HG02642 (cell line): Measurements from ENCODE around the gene ASTN2.
"Not testable (repeated sequence)": the region's sequence is repeated elsewhere in the genome, so short reads cannot be mapped to it uniquely, and the experiment has no call there.

Experiments
- ATAC-seq: cut with Tn5 transposase; IDR thresholded peaks from one replicate; pipeline ENCODE4 v1.9.1; 2021; ENCODE audit warnings: mild to moderate bottlenecking; ENCODE audit not compliant: unreplicated experiment, poor library complexity

The ASTN2 gene

DNA sequence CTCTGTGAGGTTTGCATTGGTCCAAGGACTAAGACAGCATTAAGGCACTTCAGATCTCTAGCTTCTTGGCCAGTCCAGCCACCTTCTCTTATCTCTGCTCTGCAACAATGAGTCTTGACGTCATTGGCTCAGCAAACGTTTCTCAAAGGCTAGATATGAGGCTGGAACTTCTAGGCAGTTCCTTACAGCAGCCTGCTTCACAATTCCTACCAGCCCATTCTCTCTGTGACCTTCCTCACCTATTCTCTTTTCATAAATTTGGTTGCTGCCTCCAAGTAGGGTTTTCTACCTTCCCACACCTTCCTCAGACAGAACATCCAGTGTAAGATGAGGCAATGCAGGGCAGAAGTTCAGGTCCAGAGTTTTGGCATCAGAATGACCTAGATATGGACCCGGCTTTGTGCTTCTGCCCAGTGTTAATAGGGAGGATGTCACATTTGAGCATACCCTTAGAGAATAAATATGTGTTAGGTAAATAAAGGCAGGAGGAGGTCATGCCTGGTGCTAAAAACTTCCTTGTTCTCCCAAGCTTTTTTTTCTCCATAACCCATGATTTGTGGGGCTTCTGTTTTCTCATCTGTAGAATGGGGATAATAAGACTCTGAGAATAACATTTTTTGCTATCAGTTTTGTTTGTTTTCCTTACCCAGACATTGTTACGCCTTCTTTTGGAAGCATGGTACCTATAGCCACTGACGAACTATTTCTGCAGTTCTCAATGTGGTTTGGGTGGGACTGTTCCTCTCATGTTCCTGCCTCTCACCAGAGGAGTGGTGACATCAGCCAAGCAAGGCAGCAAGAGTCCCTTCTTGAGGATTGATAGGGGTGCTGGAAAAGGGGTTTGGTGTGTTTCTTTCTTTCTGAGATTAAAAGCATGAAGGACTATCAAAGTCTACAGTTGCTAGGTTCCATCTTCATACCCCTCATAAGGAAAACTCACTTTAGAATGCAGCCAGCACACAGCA lies 948.3 kb downstream of the ASTN2 start:
- no peak for ATAC-seq

DNA sequence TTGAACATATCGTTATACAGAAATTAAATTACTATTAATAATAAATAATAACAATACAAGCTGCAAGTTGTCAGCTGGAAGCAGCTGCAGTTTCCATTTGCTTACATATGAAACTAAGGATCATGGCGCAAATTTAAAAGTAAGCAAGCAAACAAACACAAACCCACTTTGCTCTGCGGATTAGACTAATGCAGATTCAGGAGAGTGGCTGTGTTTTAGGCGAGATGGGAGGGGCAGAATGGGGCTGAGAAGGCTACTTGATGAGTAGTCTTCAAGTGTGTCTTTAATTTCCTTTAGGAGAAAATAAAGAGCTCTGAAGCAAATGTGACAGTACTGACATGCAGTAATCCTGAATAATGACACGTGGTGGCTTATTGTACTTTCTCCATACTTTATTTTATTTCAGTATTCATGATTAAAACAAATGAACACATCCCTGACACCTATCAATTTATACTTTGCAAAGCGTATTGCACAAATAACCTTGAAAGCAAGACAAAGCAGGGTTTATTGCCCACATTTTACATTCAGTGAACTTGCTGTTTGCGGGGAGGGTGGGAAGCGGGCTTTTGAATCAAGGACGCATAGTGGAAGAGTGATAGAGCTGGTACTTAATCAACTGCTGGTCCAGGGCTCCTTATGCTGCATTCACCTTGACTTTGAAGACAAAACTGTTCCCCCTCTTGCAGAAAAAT lies 949.1 kb downstream of the ASTN2 start:
- no peak for ATAC-seq

DNA sequence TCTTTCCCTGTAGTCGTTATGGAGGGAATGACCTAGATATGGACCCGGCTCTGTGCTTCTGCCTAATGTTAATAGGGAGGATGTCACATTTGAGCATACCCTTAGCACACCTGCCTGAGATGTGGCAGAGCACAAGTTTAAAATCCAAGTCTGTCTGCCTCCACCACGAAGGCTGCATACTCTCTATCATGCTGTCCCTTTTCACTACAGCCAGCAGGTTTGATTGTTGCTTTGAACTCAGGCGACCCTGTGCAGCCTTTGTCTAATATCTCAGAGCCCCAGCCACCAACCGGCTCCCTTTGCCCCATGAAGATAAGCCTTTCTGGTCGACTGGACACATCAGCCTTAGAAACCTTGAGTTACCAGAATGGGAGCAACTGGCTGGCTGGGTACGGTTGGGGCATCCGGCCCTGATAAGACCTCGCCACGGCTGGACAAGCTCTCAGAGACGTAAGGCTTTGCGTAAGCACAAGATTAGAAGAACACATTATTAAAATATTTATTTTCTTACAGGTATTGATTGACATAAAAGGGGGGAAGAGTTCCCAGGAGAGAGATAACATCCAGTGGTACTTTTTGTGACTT lies 949.8 kb downstream of the ASTN2 start:
- no peak for ATAC-seq

DNA sequence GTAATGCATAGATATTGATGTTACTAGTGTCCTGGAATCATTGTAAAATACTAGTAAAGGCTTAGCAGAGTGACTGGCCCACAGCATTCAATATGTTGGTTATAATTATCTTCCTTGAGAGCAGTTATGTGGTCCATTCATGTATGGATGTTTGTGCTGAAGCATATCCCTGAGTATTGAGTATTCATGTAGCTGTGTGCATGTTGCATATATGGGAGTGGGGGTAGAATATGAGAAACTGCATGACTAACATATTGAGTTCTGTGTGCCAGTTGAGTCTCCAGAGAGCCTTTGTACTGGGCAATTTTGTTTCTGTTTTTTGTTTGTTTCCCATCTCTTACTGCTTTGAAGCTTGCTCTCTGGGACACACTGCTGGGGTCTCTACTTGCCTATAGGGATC lies 950.4 kb downstream of the ASTN2 start:
- no peak for ATAC-seq

DNA sequence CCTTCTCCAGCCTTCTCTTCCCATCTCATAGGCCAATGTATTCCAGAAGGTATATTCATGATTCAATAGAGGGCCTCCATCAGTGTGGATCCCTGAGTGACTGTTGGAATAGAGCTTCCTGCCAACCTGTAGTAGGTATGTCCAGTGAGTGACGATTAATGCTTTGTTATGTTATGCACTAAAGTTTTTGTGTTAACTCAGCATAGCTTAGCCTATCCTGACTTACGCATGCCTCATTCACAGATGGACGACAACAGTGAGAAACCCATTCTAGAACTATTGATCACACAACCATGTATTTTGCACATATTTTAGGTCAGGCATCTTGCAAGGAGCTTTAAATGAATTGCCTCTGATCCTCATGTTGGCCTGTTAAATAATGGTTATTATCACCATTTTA lies 953.2 kb downstream of the ASTN2 start:
- no peak for ATAC-seq

DNA sequence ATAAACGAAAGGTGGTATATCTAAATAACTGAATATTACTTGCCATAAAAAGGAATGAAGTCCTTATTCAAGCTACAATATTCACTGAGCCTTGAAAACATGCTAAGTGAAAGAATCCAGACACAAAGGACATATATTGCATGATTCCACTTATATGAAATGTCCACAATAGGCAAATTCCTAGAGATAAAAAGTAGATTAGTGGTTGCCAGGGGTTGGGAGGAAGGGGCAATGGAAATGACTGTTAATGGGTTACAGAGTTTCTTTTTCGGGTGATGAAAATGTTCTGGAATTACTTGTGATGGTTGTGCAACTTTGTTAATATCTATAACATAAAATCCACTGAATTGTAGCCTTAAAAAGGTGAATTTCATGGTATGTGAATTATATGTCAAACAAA lies 954.8 kb downstream of the ASTN2 start:
- ATAC-seq, result no peak

DNA sequence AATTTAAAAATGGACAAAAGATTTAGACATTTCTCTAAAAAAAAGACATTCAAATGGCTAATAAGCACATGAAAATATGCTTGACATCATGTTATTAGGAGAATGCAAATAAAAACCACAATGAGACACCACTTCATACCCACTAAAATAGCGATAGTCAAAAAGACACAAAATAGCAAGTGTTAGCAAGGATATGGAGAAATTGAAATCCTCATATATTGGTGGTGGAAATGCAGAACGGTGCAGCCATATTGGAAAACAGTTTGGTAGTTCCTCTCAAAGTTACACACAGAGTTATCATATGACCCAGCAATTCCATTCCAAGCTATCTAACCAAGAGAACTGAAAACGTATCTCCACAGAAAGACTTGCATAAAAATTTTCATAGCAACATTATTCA lies 955.3 kb downstream of the ASTN2 start:
- no peak for ATAC-seq

DNA sequence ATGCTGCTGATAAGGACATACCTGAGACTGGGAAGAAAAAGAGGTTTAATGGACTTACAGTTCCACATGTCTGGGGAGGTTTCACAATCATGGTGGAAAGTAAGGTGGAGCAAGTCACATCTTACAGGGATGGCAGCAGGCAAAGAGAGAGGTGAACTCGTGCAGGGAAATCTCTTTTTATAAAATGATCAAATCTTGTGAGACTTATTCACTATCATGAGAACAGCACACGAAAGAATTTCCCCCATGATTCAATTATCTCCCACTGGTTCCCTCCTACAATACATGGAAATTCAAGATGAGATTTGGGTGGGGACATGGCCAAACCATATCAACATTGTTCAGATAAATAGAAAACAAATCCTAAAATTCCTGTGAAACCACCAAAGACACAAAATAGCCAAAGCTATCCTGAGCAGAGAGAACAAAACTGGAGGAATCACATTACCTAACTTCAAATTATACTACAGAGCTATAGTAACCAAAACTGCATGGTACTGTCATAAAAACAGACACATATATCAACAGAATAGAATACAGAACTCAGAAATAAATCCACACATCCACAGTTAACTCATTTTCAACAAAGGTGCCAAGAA lies 958.3 kb downstream of the ASTN2 start:
- ATAC-seq, result no peak

DNA sequence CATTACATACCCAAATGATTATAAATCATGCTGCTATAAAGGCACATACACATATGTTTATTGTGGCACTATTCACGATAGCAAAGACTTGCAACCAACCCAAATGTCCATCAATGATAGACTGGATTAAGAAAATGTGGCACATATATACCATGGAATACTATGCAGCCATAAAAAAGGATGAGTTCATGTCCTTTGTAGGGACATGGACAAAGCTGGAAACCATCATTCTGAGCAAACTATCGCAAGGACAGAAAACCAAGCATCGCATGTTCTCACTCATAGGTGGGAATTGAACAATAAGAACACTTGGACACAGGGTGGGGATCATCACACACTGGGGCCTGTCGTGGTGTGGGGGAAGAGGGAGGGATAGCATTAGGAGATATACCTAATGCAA lies 960.3 kb downstream of the ASTN2 start:
- not testable (repeated sequence) for ATAC-seq

DNA sequence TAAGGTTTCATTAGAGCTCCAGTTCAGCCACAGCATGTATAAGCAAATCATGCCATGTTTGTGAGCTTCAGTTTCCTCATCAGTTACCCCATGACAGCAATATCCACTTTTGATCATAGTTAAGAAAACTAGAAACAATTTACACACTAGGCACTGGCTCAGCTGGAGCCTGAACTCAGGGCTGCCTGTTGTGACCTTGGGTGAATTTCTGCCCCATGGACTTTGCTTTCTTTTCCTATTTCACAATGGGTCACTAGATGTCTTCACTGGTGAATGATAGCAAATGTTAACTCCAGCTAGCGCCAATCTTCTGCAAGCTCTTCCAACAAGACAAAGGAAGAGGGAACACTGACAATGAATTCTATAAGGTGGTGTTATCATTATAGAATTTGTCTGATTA lies 961.1 kb downstream of the ASTN2 start:
- no peak for ATAC-seq

DNA sequence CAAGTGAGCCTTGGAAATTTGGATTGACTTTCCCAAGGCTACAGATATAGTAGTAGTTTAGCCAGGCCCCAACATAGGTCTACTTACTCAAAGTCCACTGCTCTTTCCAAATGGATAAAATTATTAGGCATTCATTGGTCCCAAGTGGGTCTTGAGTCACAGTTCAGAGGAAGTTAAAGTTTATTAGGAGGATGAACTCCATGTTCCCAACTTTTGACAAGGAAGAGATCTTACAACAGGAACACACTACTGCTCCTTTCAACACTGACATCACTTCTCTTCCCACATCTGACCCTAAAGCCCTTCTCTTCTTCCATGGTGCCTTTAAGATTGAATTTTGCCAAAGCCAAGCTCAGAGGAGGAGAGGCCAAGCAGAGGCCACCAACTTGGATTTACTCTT lies 962.2 kb downstream of the ASTN2 start:
- no peak for ATAC-seq

DNA sequence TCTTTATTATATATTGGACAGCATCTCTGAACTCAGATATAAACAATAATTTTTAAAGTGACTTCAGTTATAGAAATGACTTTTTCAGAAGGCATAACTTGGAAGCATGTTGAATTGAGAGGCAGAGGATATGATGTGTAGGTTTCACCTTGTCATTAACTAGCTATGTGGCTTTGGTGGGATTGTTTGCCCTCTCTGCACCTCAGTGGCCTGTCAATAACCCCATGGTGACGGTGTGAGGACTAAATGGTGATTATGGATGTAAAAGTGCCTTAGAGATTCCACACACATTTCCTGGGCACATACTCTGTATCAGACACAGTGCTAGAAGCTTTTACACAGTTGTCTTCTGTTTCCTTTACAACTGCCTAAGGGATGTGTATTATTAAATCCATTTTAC lies 962.6 kb downstream of the ASTN2 start:
- ATAC-seq, result no peak

DNA sequence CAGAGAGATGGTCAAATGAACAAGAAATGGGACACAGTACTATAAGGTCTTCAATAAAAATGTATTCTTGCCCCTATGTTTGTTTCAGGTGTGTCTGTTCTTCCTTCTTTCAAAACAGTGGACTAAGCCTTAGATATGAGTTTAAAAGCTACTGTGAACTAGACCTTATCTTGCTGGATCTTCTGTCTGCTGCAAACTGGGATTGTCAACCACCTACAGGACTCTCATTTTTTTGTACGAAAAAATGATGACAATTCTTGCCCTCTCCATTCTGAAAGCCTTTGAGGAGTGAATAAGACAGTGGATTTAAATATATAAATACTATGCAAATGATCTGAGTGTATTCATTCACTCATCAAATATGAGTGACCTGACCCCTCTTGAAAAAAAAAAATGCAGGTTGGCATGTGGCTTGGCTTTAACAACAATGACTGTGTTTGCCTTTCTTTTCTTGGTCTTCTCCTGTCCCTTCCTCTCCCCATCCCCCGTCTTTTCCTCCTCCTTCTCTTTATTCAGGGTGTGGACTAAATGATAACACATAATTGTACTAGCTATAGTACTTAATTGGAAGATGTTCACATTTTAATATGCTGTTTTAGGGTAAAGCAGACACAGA lies 963.2 kb downstream of the ASTN2 start:
- ATAC-seq, result no peak

DNA sequence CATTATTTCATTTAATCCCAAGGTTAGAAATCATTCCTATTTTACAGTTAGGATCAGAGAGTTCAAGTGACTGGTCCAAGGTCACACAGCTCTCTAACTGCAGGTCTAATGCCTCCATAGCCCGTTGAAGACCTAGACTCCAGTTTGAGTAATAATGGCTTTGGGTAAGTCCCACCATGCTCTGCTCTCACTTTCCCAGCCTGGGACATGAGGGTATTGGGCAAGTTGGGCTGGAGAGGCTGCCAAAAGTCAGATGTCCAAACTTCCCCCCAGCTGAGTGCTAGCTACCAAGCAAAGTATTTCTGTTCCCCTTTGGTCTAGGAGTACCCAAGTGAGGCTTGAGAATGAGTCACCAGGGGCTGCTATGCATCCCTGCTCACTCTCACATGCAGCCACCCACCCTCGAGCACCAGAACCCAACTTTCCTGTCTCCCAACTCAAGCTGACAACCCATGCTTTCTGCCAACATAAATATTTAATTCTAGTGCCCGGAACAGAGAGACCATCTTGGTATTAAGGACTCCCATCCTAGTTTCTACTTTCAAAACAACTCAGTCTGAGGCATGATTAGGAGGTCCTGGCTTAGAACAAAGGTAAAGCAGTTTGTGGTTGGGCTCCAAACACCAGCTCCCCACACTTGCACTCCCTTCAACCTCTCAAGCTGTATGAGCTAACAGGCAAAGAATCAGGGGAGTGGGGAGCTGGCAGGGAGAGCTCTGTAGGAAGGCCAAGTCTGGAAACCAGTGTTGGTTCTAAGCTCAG lies 964.3 kb downstream of the ASTN2 start:
- ATAC-seq, result peak; percentile 89

DNA sequence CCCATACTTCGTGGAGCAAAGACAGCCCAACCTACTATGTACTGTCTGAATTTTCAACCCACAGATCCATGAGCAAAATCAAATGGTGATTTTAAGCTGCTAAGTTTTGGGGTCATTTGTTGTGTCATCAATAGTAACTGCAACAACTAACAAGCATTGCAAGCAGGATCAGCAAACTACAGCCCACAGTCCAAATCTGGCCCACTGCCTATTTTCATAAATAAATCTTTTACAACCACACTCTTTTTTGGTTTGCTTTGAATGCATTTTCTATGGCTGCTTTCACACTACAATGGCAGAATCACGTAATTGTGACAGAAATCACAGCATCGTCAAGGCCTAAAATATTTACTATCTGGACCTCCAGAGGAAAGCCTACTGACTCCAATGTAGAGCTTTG lies 964.9 kb downstream of the ASTN2 start:
- ATAC-seq, result no peak

DNA sequence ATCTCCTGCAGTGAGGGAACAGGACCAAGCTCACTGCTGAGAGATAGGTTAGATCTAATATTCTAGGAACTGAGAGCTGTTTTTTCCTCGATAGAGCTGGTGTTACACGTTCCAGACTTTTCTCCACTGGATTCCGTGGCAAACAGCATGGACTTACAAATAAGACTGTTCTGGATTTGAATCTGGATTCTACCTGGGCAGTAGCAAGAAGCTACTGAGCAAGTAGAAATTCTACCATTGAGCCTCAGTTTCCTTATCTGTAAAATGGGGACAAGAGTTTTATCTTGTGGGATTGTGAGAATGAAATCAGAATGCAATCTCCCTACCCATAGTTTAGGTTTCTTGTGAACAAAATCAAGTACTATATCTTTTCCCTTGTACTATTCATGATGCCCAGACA lies 966.4 kb downstream of the ASTN2 start:
- no peak for ATAC-seq

DNA sequence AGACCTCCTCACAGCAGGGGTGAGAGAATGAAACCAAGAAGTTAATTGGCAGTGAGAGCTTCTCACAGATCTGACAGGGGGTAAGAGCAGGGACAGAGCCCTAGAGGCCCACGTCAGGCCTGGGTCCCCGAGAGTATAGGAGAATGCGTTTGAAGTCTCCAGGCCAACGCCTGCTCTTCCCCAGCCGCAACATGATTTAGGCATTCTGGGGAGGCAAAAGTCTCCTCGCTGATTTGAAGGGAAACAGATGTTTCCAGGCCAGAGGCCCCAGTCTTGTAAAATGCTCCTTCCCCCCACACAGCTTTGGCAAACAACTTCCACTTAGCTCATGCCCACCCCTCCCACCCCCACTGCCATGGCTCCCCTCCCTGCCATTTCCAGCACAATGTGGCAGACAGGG lies 966.9 kb downstream of the ASTN2 start:
- ATAC-seq, result no peak

DNA sequence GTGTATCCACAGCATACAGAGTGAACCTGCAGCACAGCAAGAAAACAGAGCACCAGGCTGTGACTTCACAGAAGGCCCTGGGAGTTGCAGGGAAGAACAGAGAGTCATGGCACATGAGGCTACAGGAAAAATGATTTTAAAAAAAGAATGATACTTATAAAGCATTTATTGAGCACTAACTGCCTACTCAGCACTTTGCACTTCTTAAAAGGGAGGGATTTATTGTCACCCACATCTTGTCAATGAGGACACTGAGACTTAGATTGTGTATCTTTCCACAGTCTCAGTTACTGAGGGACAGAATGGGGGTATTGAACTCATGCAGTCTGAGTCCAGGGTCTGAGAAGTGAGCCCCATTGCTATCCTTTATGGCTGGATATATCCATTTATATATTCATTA lies 972.3 kb downstream of the ASTN2 start:
- no peak for ATAC-seq

DNA sequence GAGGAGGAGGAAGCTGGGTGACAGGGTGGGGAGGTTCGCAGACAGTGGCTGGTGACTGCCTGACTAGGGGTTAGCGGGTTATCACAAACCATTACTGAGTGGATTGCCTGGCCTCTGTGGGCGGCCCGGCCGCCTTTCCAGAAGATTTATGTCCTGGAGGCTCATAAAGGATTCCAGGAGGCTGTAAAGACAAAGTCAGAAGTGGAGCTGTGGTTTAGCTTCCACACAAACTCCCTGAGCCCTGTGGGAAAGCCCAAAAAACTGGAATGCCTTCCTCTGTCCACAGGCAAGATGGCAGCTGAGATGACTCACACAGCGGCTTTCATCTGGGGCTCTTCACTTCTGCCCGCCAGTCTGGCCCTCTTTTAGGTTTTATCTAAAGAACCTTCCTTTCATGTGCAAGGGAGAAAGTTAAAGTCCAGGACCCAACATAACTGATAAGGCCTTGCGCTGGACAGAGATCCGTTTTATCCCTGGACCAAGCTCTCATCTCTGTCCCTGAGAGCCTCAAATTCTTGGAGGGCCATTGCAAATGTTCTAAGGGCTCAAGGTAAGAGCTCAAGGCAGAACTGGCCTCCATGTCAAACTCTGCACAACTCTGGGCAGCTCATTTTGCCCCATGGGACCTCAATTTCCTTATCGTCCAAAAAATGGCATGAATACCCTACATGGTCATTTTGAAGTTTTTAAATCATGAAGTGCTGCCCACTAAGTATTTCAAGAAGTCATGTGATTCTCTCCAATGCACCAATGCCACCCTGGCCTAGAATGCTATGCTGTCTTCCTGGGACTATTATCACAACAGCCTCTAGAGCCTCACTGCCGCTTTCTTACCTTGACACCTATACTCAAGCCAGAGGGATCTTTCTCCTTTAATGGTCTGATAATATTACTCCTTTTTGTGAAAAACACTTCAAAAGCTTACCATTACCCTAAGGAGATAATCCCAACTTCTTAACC lies 977.2 kb downstream of the ASTN2 start:
- ATAC-seq, result no peak
